Stimulated activated CD4-positive, alpha-beta T cell treated with anti-CD3 and anti-CD28 coated beads, TNF-alpha, amount 100 ng/mL, for 48 hours (primary cell): ENCODE measurements around the gene PKP2.

Experiments
- DNase-seq, 3 donors: peaks; one replicate each; pipeline ENCODE4 v3.0.0-alpha.2; 2020; ENCODE audit warnings: low read depth in 3 of 3

Gene PKP2

DNA sequence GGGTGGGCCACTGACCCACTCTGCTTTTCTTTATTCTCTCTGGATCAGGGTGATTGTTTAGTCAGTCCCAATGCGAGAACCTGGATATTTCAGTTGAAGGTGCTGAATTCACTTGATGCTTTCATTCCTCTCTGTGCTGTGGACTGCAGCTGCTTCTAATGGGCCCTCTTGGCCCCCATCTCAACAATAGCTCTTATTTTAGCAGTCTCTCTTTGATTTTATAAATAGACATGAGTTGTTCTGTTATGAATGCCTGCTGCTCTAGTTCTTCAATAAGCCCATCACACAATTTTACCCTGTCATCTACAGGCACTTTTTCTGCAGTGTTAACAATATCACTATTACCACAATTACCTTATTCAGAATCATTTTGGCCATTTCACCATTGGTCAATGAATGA, 86.7 kb downstream of the PKP2 start:
- DNase-seq = no peak

DNA sequence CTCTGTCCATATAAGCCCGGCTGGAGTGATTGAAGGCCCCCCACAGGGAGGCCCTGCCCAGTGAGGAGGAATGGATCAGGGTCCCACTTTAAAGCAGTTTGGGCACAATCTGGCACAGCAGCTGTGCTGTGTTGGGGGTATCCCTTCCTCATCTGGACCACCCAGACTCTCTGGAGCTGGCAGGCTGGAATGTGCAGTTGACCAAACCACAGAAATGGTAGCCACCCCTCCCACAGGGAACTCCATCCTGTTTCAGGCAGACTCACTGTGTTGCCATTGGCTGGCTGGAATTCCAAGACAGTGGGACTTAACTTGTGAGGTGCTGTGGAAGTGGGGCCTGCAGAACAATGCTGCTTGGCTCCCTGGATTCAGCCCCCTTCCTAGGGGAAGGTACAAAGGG, 87.4 kb downstream of the PKP2 start:
- DNase-seq = no peak

DNA sequence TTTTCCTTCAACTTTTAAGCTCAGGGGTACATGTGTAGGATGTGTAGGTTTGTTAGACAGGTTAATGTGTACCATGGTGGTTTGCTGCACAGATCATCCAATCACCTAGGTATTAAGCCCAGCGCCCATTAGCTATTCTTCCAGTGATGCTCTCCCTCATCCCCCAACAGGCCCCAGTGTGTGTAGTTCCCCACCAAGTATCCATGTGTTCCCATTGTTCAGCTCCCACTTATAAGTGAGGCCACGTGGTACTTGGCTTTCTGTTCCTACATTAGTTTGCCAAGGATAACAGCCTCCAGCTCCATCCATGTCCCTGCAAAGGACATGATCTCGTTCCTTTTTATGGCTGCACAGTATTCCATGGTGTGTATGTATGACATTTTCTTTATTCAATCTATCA, 92.3 kb downstream of the PKP2 start:
- DNase-seq = no peak

DNA sequence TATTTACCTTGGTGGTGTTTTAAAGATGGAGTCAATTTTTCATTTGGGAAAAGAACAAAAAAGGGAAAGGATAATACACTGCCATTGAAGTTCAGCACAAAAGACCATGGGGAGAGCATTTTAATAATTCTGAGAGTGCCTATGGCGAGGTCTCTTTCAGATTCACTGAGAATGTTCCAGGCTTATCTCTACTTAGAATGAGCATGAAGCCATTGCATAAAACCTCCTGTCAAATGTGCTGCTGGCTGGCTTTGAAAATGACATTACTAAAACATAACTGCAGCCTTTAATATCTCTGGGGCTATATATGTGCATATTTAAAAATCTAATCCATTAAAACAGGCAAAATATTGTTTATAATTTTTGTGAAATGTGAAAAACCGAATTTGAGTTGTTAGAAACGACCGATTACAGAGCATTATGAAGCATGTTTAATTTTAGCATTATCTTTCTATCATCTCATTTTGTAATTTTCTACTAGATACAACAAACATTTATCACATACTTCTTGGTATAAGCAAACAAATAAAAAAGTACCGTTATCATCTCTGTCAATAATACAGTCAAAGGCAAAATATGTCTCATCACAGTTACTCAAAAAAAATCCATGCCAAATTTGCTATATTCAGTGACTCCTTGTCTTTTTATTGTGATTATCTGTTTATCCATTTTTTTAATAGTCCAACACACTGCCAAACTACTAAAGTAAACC, 95.2 kb downstream of the PKP2 start:
- DNase-seq = no peak

DNA sequence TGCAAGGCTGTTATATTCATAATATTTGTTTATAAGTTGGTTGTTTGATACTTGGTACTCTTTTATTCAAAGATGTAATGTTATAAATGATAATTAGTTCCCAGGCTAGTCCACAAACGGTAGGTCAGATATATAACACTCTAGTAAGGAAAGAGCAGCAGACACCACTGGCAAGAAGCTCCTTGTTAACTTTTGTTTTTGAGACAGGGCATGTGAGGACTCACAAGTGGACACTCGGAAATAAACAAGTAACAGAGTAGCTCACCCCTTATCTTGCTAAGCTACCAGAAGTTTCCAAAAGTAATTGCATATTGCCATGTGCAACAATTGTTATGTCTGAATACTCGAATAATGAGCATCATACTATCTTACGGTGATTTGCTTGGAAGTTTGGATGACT, 102.3 kb downstream of the PKP2 start:
- DNase-seq = no peak

DNA sequence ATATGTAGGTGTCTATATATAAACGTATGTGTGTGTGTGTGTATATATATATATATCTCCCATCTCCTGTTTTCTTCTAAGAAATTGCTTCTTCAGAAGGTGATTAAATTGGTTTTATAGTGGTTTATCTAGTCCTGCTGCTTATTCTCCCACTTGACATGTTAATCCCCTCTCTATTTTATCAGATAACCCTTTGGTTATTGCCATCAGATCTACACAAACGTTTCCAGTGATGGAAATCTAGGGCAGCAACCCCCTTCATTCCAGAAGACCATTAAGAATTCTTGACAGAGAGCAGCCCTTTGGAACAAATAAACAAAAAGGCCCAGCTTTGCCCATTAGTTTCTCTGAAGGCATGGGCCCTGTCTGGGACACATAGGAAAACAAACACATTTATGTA, 106.7 kb downstream of the PKP2 start:
- no peak for DNase-seq

DNA sequence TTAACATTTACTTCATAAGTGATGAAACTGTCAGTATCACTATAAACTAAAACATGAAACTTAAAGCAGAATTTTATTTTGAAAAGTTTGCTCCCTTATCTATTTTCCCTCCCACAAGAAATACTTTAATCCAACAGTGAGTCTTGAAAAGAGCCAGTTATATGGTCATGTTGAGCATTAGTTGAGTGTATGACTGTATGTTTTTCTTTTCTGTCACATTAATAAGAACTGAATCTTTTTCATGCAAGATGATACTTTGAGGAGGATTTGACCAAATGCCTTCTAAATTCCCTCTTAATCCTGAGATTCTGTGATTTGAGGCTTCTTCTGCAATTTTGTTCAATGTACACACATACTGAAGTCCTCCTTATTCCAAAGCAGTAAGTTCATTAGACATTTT, 107.1 kb downstream of the PKP2 start:
- DNase-seq = no peak

DNA sequence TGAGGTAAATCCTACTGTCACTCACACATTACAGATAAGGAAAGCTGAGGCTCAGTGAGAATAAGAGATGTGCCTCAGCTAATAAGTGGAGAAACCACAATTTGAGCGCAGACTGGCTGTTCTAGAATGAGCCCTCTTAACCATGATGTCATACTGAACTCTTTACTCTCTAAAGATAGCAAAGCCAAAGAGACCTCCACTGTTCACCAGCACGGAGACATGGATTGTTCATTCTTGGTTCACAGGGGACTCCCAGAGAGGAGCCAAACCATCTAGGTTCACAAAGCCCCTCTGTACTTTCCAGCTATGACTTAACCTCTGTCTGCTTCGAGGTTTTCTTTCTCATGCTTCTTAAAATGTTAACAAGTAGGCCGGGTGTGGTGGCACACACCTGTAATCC, 108.2 kb downstream of the PKP2 start:
- DNase-seq = no peak

DNA sequence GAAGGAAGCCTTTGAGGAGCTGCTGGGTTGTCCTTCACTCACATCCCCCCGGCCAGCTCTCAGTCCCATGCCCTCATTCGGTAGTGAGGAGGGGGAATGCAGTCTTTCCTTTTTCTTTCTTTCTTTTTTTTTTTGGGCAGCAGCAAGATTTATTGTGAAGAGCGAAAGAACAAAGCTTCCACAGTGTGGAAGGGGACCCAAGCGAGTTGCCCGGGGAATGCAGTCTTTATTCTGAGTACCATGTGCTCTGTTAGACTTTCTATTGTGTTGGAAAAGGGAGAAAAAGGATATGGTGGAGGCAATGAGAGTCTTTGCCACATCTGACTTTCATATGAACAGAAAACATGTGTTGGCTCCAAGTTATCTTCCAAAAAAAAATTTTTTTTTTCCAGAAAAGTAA, 111.0 kb downstream of the PKP2 start:
- no peak for DNase-seq

DNA sequence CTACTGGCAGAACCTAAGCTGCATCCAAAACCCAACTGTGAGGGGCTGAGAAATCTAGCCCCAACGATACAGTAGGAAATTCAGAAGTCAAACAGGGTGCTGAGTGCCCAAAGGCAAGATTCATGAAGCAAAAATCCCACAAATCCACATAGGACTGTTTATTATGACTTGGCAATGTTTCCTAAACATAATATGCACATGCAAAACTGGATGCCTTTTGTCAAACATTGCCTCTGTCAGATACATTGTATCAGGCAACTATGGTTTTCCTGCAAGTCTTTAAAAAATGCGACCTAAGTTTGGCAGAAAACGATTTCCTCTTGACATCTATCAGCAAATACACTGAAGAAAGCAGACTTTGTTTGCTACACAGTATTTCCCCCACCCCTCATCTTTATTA, 113.5 kb downstream of the PKP2 start:
- no peak for DNase-seq

DNA sequence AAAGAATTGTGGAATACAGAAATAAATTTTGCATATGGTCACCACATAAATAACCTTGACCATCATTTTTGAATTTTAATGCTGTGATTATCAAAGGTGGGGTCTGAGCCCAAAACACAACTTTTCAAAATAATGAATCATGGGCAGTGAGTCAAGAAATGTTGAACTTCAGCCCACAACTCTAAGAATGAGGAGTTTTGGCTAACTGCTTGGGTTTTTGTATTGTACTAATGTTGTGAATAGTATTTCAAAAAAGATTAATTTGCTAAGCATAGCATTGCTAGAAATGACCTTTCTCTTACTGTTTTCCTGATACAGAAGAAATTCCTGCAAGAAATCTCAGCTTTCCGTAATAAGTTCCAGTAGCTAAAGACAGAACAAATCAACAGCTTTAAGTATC, 116.5 kb downstream of the PKP2 start:
- DNase-seq = no peak

DNA sequence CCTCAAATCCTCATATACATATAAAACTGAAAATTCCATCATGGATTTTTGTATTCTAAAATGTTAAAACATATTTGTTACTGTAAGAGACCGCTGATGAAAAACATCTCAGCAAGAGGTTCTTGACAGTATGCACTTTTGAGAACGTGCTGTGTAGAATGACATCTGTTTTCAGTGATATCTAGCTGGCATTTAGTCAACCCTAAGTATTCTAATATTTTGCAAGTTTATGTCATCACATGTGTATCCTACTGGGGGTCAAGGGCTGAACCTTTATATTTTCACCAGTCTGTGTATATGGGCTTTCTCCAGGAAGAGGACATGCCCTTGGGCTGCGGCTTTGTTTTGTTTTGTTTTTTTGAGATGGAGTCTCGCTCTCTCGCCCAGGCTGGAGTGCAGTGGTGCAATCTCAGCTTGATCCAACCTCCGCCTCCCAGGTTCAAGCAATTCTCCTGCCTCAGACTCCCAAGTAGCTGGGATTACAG, 118.8 kb downstream of the PKP2 start:
- no peak for DNase-seq

DNA sequence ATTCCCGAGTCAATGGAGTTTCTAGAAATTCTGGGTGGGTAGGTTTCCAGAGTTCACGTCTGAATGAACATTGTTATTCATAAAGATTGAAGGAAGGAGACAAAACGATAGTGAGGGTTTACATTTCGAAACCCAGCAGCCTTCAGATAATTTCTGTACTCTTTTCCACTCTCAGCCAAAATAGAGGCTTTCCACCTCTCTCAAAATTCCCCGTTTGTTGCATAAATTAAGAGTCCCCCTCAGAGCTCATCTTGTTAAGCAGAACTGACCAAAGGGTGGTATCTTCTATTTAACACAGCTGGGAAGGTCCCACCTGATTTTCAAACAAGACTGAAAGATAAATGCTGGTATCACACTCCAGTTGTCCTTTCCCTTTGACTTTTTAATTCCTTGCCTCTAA, 119.4 kb downstream of the PKP2 start:
- DNase-seq = no peak

DNA sequence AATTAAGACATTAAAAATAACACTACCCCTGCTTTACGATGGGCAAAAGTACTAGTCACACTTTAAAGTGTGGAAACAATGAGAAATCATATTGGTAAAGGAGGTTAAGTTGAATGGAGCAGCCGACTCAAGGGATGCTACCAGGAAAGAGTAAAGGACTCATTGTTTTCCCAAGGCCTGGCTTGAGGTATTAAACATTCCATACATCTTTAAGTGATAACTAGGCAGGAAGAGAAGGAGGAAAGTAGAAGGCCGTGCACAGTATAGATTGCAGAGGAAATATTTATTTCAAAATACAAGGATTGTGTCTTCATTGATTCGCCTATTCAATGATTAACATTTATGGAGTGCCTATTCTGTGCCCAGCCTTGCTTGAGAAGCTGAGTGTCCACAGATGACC, 120.3 kb downstream of the PKP2 start:
- DNase-seq = no peak

DNA sequence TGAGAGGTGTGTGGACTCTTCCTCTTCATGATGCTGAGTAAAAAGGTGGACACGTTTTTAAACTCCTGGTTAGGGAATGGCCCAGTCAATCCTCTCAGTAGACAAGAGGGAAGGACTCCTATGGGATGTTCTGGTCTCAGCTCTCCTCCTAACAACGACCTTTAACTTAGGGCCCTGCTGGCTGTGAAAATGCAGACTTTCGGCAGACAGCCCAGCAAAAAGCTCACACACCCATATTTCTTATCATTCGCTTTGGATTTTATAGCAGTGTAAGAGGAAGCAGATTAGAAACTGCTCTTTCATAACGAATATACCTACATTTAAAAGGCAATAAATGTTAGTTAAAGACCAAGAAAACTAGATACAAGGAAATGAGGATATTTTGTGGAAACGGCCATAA, 122.9 kb downstream of the PKP2 start:
- no peak for DNase-seq

DNA sequence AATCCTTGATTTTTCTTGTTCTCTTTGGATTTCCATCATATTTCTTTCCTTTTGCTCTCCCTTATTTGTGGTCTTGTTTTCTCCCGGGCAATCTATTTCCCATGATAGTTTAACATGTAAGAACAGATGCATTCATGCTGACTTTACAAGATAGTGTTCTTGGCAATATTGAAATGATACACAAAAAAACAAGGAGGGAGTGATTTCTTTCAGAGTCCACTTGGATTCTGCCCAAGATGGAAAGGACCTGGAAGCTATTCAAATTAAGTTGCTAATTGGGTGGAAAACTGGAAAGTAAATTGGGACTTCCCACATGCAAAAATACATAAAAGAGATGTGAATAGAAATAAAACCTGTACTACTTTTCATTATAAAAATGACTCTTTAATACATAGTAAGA, 126.4 kb downstream of the PKP2 start:
- DNase-seq = no peak

DNA sequence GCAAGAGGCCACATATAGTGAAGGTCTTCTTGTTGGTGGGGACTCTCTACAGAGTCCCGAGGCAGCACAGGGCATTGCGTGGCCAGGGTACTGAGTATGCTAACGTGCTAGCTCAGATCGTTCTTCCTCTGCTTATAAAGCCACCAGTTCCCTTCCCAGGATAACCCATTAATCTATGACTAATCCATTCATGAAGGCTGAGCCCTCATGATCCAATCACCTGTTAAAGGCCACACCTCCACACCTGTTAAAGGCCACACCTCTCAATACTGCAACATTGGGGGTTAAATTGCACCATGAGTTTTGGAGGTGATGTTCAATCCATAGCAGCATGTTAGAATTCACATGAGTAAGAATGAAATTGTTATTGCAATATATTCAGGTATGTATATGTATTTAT, 128.1 kb downstream of the PKP2 start:
- DNase-seq = no peak

DNA sequence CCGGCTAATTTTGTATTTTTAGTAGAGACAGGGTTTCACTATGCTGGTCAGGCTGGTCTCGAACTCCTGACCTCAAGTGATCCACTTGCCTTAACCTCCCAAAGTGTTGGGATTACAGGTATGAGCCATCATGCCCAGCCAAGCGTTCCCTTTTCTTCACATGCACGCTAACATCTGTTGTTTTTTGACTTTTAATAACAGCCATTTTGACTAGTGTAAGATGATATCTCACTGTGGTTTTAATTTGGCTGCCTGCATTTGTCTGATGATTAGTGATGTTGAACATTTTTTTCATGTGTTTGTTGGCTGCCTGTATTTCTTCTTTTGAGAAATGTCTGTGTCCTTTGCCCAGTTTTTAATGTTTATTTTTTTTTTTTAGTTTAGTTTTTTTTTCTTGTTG, 130.7 kb downstream of the PKP2 start:
- DNase-seq = no peak

DNA sequence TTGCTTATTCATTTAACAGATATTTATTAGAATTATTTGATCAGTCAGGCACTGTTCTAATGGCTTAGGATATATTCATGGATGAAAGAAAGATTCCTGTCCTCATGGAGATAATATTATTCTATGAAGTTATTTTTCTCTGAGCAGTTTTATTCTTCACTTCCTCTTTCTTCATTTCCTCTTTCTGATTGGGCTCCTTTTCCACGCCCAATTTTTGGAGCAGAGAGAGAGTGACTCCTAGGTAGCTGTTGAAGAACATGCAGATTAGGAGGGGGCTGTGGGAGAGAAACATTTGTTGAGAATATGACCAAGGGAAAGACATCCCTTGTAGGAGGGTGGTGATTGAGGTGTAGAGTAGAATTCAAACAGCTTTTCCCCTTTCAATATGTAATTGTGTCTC, 134.9 kb downstream of the PKP2 start:
- no peak for DNase-seq

DNA sequence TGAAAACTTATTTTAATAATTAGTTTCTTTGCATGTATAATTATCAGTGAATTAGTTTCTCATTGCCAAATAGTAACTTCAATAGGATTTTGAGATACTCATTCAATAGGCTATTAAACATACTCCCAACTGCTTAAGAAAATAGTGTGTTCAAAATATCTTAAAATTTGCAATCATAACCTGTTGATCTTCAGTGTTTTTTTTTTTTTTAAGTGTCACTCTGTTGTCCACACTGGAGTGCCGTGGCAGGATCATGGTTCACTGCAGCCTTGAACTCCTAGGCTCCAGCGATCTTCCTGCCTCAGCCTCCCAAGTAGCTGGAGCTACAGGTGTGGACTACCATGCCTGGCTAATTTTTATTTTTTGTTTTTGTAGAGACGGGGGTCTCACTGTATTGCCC, 139.4 kb downstream of the PKP2 start:
- no peak for DNase-seq

DNA sequence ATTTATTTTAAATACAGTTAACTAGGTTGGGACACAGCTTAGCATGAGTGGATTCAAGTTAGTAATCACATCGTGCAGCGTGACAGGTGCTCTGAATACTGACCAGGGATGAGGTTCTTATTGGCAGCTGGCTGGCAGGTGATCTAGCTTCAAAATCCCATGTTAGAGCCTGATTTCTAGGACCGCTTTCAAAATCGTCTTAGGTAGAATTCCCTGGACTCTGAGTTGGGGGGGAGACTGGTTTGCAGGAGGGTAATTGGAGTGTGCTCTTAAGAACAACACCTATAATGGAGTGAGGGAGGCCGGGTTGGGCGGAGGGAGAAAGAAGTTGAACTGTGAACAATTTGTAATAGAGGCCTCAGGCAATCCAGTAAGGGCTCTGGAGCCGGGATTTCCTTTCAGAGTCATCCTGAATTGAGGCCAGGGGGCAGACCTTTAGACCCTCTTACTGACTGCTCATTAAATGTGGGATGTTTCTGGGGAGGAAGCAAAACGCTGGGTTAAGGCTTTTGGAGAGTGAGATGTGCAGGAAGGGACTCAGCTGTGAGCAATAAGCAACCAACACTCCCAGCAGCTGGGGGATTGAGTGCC, 140.0 kb downstream of the PKP2 start:
- DNase-seq = no peak

DNA sequence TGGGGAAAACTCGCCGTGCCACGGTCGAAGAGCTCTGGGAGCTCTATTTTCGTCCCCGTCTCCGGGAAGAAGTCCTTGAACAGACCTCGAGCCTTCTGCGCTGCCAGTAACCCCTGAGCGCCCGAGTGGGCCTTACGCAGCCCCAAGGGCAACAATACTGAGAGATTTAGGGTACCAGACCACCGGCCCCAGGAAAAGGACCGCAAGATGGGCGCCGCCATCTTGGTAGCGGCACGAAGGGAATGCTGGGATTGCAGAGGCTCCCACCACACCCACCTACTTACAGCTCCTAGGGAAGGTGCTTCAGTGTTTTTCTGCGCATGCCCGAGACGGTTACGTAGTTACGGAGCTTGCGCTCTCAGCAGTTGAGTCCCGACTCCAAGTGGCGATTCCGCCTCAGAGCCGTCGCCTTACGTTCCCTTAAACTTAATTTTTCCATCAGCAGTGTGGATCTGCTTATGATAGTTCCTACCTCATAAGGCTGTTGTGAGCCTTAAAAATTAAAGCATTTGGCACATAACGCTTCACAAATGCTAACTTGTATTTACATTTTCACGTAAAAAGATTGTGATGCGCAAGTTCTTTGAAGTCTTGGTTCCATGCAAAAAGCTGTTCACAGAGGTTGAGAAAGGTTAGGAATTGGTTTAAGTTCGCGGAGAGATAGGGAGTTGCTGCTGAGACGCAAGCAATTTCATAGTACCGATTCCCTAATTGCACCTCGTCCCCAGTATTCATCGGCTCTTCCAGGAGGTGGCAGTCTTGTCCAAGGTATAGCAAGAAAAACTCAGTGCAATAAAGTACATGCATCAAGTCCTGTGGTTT, 140.7 kb downstream of the PKP2 start, which contains the start of gene YARS2:
Gene YARS2, minus strand, starts transcription at position 244 of the 822 bp plus-strand sequence. Its CDS starts 23 bp downstream, at position 221.
- DNase-seq = peak; percentile 80 to 84 (median 81)
